WERI-Rb-1 (cell line): ENCODE results near the gene PIANP.
"Not testable (repeated sequence)": the region's sequence is repeated elsewhere in the genome, so short reads cannot be mapped to it uniquely, and the experiment has no call there.

Source experiments
- DNase-seq: peaks from one replicate; pipeline ENCODE4 v3.0.0-alpha.2; 2020
- H3K27ac ChIP-seq: fragments of 250-450 bp; sonication (Bioruptor Pico); 2 replicates; pipeline ENCODE4 v1.5.1; 2020; ENCODE audit warnings: mild to moderate bottlenecking, moderate library complexity
- H3K27me3 ChIP-seq: fragments of 250-450 bp; sonication (Bioruptor Pico); 2 replicates; pipeline ENCODE4 v1.5.1; 2021; ENCODE audit warnings: mild to moderate bottlenecking, low read depth, moderate library complexity; ENCODE audit not compliant: insufficient read depth, severe bottlenecking
- H3K36me3 ChIP-seq: fragments of 250-450 bp; sonication (Bioruptor Pico); 2 replicates; pipeline ENCODE4 v1.5.1; 2020; ENCODE audit warnings: mild to moderate bottlenecking, moderate library complexity
- H3K4me3 ChIP-seq: 2 replicates; pipeline ENCODE4 v1.5.1; 2011; ENCODE audit warnings: low read depth, mild to moderate bottlenecking, control low read depth, low read length
- H3K9me3 ChIP-seq: fragments of 250-450 bp; sonication (Bioruptor Pico); 2 replicates; pipeline ENCODE4 v1.5.1; 2021; ENCODE audit warnings: mild to moderate bottlenecking, moderate library complexity; ENCODE audit not compliant: severe bottlenecking
- CTCF ChIP-seq: IDR thresholded peaks from 2 replicates; pipeline ENCODE4 v1.5.1; 2011; ENCODE audit warnings: low read depth, mild to moderate bottlenecking, control low read depth, inconsistent platforms, low read length

Gene PIANP

DNA sequence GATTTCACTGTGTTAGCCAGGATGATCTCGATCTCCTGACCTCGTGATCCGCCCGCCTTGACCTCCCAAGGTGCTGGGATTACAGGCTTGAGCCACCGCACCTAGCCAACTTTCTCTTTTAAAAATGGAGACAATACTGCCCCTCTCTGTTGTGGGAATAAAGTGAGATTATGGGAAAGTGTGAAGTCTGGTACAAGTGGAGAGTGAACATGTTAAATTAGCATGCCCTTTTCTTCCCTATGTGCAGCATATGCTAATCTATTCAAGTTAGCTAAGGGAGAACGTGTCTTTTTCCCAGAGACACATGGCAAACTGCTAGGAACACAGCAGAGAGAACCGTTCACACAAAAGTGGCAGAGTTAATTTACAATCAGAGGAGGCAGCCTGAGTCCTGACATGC, 24.7 kb upstream of the PIANP start:
- no peak overlapping the region for H3K27ac ChIP-seq
- no peak for DNase-seq
- H3K36me3 ChIP-seq: peaks cover 16% of the 10 kb centered on the region
- no peak overlapping the region for H3K4me3 ChIP-seq
- no peaks in the 10 kb centered on the region for H3K9me3 ChIP-seq
- no peak for TF ChIP-seq CTCF
- no peaks in the 10 kb centered on the region for H3K27me3 ChIP-seq

DNA sequence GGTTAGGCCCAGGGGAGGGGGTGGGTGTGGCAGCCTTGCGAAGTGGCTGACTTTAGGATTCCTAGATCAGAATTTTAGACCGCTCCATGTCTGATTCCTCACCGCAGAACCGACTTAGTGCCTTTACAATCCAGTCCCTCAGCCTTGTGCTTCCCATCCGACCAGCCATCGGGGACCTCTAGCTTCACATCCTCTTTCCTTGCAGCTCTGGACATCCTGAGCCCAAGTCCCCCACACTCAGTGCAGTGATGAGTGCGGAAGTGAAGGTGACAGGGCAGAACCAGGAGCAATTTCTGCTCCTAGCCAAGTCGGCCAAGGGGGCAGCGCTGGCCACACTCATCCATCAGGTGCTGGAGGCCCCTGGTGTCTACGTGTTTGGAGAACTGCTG, 23.8 kb upstream of the PIANP start:
- Histone ChIP-seq H3K27ac (peak overlapping the region; percentile 78), H3K9me3 (no peaks in the 10 kb centered on the region), H3K27me3 (no peaks in the 10 kb centered on the region), H3K4me3 (peak overlapping the region; percentile 58), H3K36me3 (peaks cover 13% of the 10 kb centered on the region)
- no peak for TF ChIP-seq CTCF
- peak; percentile 30 for DNase-seq

- Histone ChIP-seq H3K36me3 (peaks cover 10% of the 10 kb centered on the region), H3K27ac (peak within 1 kb of the TSS; percentile 78), H3K9me3 (no peaks in the 10 kb centered on the region), H3K4me3 (peak within 1 kb of the TSS; percentile 58), H3K27me3 (no peaks in the 10 kb centered on the region)
- peak; percentile 99 for DNase-seq
- no peak for TF ChIP-seq CTCF
Observed at GRCh38 chr12:6723607-6724408, 23.2 kb upstream of the PIANP start, which contains the start of gene COPS7A. Gene COPS7A (plus strand): TSS chr12:6724046. CDS start chr12:6724657, 611 bp downstream.

DNA sequence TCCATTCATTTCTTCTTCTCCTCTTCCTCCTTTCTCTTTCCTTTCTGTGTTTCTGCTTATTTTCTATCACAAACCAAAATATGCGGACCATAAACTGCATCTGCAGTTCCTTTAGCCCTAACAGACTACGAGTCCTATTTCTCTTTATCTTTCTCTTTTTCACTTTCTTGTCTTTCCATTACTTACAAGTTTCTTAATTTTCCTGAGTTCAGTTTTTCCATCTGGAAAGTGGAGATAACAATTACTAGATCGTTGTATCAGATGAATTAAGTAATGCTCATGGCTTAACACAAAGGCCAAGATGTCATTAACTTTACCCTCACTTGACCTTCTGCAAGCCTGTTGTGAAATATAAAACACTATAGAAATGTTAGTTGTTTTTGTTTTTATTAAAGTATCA, 22.2 kb upstream of the PIANP start:
- DNase-seq: no peak
- H3K27me3 ChIP-seq: no peaks in the 10 kb centered on the region
- H3K27ac ChIP-seq: peak overlapping the region; percentile 78; the same call in 1 of the 2 replicates
- TF ChIP-seq CTCF: no peak
- H3K36me3 ChIP-seq: peaks cover 6% of the 10 kb centered on the region; the same call in 1 of the 2 replicates
- H3K4me3 ChIP-seq: peak overlapping the region; percentile 58
- no peaks in the 10 kb centered on the region for H3K9me3 ChIP-seq

GRCh38 chr12:6716874-6717437, 16.3 kb upstream of the PIANP start:
- Histone ChIP-seq H3K4me3 (no peak overlapping the region), H3K27ac (no peak overlapping the region), H3K27me3 (no peaks in the 10 kb centered on the region), H3K36me3 (no peaks in the 10 kb centered on the region), H3K9me3 (no peaks in the 10 kb centered on the region)
- DNase-seq: no peak
- TF ChIP-seq CTCF: no peak

DNA sequence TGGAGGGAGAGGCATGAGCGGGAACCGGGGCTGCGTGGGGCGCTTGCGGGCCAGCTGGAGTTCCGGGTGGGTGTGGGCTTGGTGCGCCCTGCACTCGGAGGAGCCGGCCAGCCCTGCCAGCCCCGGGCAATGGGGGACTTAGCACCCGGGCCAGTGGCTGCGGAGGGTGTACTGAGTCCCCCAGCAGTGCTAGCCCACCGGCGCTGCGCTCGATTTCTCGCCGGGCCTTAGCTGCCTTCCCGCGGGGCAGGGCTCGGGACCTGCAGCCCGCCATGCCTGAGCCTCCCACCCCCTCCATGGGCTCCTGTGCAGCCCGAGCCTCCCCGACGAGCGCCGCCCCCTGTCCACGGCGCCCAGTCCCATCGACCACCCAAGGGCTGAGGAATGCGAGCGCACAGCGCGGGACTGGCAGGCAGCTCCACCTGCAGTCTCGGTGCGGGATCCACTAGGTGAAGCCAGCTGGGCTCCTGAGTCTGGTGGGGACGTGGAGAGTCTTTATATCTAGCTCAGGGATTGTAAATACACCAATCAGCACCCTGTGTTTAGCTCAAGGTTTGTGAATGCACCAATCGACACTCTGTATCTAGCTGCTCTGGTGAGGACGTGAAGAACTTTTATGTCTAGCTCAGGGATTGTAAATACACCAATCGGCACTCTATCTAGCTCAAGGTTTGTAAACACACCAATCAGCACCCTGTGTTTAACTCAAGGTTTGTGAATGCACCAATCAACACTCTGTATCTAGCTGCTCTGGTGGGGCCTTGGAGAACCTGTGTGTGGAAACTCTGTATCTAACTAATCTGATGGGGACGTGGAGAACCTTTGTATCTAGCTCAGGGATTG, 15.6 kb upstream of the PIANP start:
- H3K4me3 ChIP-seq, DNase-seq, H3K36me3 ChIP-seq, H3K27ac ChIP-seq, H3K9me3 ChIP-seq, H3K27me3 ChIP-seq: not testable (repeated sequence)
